SH-SY5Y (cell line): Measurements from ENCODE around the gene GPR132.

Source experiments
- GATA2 ChIP-seq: IDR thresholded peaks from 2 replicates; pipeline ENCODE4 v1.6.1; 2011; ENCODE audit warnings: mild to moderate bottlenecking, low read depth, low read length
- GATA3 ChIP-seq: IDR thresholded peaks from 2 replicates; pipeline ENCODE4 v1.6.1; 2011; ENCODE audit warnings: low read depth, mild to moderate bottlenecking, low read length, moderate library complexity

DNA sequence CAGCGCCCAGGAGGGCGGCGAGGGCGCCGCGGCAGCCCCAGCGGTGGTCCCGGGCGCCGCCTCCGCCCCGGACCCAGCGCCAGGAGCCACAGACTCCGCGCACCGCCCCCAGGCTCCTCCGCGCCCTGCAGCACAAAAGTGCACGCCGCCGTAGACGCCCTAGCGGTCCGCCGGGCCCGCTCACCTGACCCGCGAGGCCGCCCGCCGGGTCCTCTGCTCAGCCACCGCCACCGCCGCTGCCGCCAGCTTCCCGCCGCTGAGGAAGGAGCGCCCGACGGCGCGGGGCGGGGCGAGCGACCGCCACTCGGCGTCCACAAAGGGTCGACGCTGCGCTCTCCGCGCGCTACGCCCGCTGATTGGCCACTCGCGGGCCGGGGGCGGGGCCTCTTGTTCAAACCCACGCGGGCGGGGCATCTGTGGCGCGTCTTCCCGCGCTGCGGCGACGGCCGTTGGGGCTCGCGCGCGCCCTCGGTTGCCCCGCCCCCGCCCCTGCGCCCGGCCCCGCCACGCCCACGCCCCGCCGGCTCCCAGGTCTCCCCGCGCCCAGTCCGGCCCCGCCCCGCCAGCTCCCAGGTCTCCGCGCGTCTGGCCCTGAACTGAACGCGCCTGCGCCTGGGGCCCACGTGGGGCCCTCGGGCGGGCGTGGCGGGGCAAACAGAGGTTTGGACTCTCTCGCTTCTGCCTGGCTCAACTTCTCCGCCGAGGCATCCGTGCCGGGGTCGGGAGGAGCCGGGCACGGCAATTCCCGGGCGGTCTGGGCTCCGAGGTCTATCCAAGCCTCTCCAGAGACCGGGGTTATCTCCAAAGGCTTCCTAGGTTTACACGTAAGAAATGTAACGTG lies 44.2 kb downstream of the GPR132 start, which contains the start of gene CDCA4:
- no peak for TF ChIP-seq GATA3
- TF ChIP-seq GATA2, result no peak
